K562 (cell line): ENCODE results near the gene MKLN1. TPM values are rescaled to one million over a fixed set of nuclear protein-coding genes. Genes with fewer than 3 reads are reported as not detected.
A peak's percentile ranks its signal among the peaks of the same experiment; 100 is the strongest.

Source experiments
- CEBPG ChIP-seq, 3 experiments: fragments of 200-800 bp in 1 of 3; sonication (Bioruptor generic) in 1 of 3; sonication (generic) in 1 of 3; formaldehyde crosslinking in 1 of 3; IDR thresholded peaks in 2 of 3; conservative IDR thresholded peaks in 1 of 3; 2 replicates each; pipeline versions ENCODE4 v1.6.1 to v1.8.0; 2016 to 2022; ENCODE audit warnings: missing compliant biosample characterization in 2 of 3, missing genetic modification characterization in 2 of 3, mild to moderate bottlenecking in 1 of 3, missing genetic modification reagents in 1 of 3
- CEBPZ ChIP-seq: fragments of 150-350 bp; IDR thresholded peaks from 2 replicates; pipeline ENCODE4 v1.6.1; 2014; ENCODE audit warnings: low read depth, mild to moderate bottlenecking, low read length, borderline replicate concordance
- E4F1 ChIP-seq: fragments of 250-450 bp; sonication (Bioruptor Pico); IDR thresholded peaks from 2 replicates; pipeline ENCODE4 v1.5.0; 2021; ENCODE audit warnings: mild to moderate bottlenecking, borderline replicate concordance
- GABPA ChIP-seq: fragments of 200-800 bp; sonication (Bioruptor generic); conservative IDR thresholded peaks from 2 replicates; pipeline ENCODE4 v1.6.1; 2016; ENCODE audit warnings: low read depth, missing genetic modification characterization, missing compliant biosample characterization
- GMEB1 ChIP-seq: fragments of 250-450 bp; sonication (Bioruptor Pico); IDR thresholded peaks from 2 replicates; pipeline ENCODE4 v1.4.0; 2020; ENCODE audit warnings: mild to moderate bottlenecking
- HINFP ChIP-seq: fragments of 450-650 bp; conservative IDR thresholded peaks from 2 replicates; pipeline ENCODE4 v1.6.1; 2016; ENCODE audit warnings: missing genetic modification characterization, low read depth, mild to moderate bottlenecking, control low read depth, missing compliant biosample characterization
- KDM2B ChIP-seq: fragments of 250-450 bp; sonication (Bioruptor Pico); IDR thresholded peaks from 2 replicates; pipeline ENCODE4 v1.8.0; 2021; ENCODE audit warnings: mild to moderate bottlenecking, moderate library complexity
- MCM5 ChIP-seq: fragments of 450-650 bp; IDR thresholded peaks from 2 replicates; pipeline ENCODE4 v1.6.1; 2016; ENCODE audit warnings: low read depth
- NFXL1 ChIP-seq: fragments of 450-650 bp; formaldehyde crosslinking; IDR thresholded peaks from 2 replicates; pipeline ENCODE4 v1.4.0; 2021; ENCODE audit warnings: mild to moderate bottlenecking
- PHF21A ChIP-seq: fragments of 450-650 bp; IDR thresholded peaks from 2 replicates; pipeline ENCODE4 v1.6.1; 2017; ENCODE audit warnings: low read depth, borderline replicate concordance
- POLR2A ChIP-seq: fragments of 450-650 bp; conservative IDR thresholded peaks from 2 replicates; pipeline ENCODE4 v1.6.1; 2016
- PPARD ChIP-seq: fragments of 250-450 bp; sonication (Bioruptor Pico); IDR thresholded peaks from 2 replicates; pipeline ENCODE4 v1.8.0; 2022; ENCODE audit warnings: inconsistent platforms, mild to moderate bottlenecking, moderate library complexity
- PTTG1 ChIP-seq: fragments of 450-650 bp; IDR thresholded peaks from 2 replicates; pipeline ENCODE4 v1.6.1; 2016; ENCODE audit warnings: low read depth, mild to moderate bottlenecking, missing genetic modification characterization, missing compliant biosample characterization
- SETDB1 ChIP-seq: IDR thresholded peaks from one replicate; pipeline ENCODE4 v1.6.1; 2012; ENCODE audit warnings: low read length, control low read depth, inconsistent platforms
- TCF7 ChIP-seq: sonication (generic); IDR thresholded peaks from 2 replicates; pipeline ENCODE4 v1.6.1; 2016; ENCODE audit warnings: antibody characterized with exemption, borderline replicate concordance
- TEAD4 ChIP-seq, 2 experiments: sonication (generic) in 1 of 2; formaldehyde crosslinking in 1 of 2; IDR thresholded peaks; 2 replicates each; pipeline versions ENCODE4 v1.6.1 to v1.8.0; 2012 to 2022; ENCODE audit warnings: borderline replicate concordance in 1 of 2, inconsistent platforms in 1 of 2, low read length in 1 of 2, mild to moderate bottlenecking in 1 of 2, missing genetic modification reagents in 1 of 2
- ZNF184 ChIP-seq: sonication (generic); formaldehyde crosslinking; IDR thresholded peaks from 2 replicates; pipeline ENCODE4 v1.5.0; 2020; ENCODE audit warnings: missing genetic modification reagents
- ZNF384 ChIP-seq: IDR thresholded peaks from 2 replicates; pipeline ENCODE4 v1.6.1; 2012; ENCODE audit warnings: low read depth, low read length, improper control_type of control experiment
- ZNF408 ChIP-seq: fragments of 250-450 bp; sonication (Bioruptor Pico); IDR thresholded peaks from 2 replicates; pipeline ENCODE4 v1.4.0; 2020; ENCODE audit warnings: low read depth, mild to moderate bottlenecking, moderate library complexity
- polyA plus RNA-seq, 8 experiments: library from polyadenylated mRNA; depleted of rRNA in 4 of 8; stranded (reverse) in 5 of 8; unstranded in 3 of 8; fragments of >200 nt; fragmentation: Nextera tagmentation in 2 of 8; fragmentation: Illumina TruSeq in 1 of 8; extraction: Ambion mirVana in 2 of 8; extraction: Trizol in 1 of 8; gene quantifications; 2 replicates each; pipeline versions ENCODE4 v1.2.1 to v1.2.3, GENCODE V29; 2011 to 2014; ENCODE audit warnings: inconsistent platforms in 1 of 8, missing spikeins in 1 of 8
- total RNA-seq, 7 experiments: library from RNA; depleted of rRNA in 6 of 7; stranded (reverse); fragments of >200 nt in 6 of 7; fragmentation: Illumina TruSeq in 2 of 7; extraction: Trizol in 2 of 7; gene quantifications; 2 replicates each; pipeline versions ENCODE4 v1.2.1 to v1.2.3, GENCODE V29; 2011 to 2021; ENCODE audit warnings: low replicate concordance in 1 of 7

The MKLN1 gene
- total and polyA plus RNA-seq, 9 of the 15 experiments (the other 6 are each of a cell fraction or from before 2014, with no cell fraction given), result 18.6 to 80.4 (median 56.0) TPM

GRCh38 chr7:131325179-131325840 lies 2.4 kb upstream of the MKLN1 start (continued):
- TF ChIP-seq CEBPZ (no peak), PTTG1 (tag) (no peak), HINFP (tag) (no peak), TCF7 (no peak), NFXL1 (CRISPR knock-in tag) (no peak), PPARD (no peak), E4F1 (no peak), SETDB1 (no peak), ZNF184 (CRISPR knock-in tag) (no peak), TEAD4 (IDR thresholded peaks at IDR 0.05; ENCODE audit: low read length) (no peak), TEAD4 (CRISPR knock-in tag; IDR thresholded peaks at IDR 0.05; ENCODE audit: borderline replicate concordance) (no peak), POLR2A (no peak), CEBPG (CRISPR knock-in tag; IDR thresholded peaks at IDR 0.05) (no peak), CEBPG (tag; conservative IDR thresholded peaks at IDR 0.05 in 1 of 2, IDR thresholded peaks at IDR 0.05 in 1 of 2) (no peak), GABPA (tag) (no peak), ZNF408 (no peak), KDM2B (CRISPR knock-in tag) (no peak), MCM5 (no peak), PHF21A (no peak), GMEB1 (CRISPR knock-in tag) (no peak), ZNF384 (peak; percentile 46; the same call in 1 of the 2 replicates)
